Astrocyte of the cerebellum (primary cell): Measurements from ENCODE around the gene SLC25A46.
"Not testable (repeated sequence)": the region's sequence is repeated elsewhere in the genome, so short reads cannot be mapped to it uniquely, and the experiment has no call there.

Experiments
- DNase-seq: peaks from one replicate; pipeline ENCODE4 v3.0.0-alpha.2; 2011; ENCODE audit warnings: low read depth
- H3K4me3 ChIP-seq: 2 replicates; pipeline ENCODE4 v1.5.1; 2011; ENCODE audit warnings: mild to moderate bottlenecking, low read depth, low read length, moderate library complexity
- CTCF ChIP-seq: IDR thresholded peaks from 2 replicates; pipeline ENCODE4 v1.5.1; 2012; ENCODE audit warnings: low read length, low read depth, moderate library complexity, mild to moderate bottlenecking; ENCODE audit errors: missing control alignments
- in situ Hi-C: cut with HindIII; loops from 2 replicates; pipeline ENCODE4 v1.10.0; 2017; ENCODE audit warnings: low sequenced_read_pairs

SLC25A46 gene

DNA sequence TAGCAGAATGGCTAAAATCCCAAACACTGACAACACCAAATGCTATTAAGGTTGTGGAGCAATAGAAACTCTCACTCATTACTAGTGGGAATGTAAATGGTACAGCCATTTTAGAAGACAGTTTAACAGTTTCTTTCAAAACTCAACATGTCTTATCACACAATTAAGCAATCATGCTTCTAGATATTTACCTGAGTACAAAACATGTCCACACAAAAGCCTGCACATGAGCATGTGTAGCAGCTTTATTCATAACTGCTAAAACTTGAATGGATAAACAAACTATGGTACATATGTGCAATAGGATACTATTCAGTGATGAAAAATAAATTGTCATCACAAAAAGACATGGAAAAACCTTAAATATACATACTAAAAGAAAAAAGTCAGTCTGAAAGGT, 31.5 kb downstream of the SLC25A46 start:
- DNase-seq, result no peak
- no peak for TF ChIP-seq CTCF

GRCh38 chr5:110784901-110785300, 46.1 kb downstream of the SLC25A46 start:
- no peak for DNase-seq
- in situ Hi-C loops, result no loop called here
- no peak overlapping the region for H3K4me3 ChIP-seq
- TF ChIP-seq CTCF, result no peak

More for the DNA sequence above, 31.5 kb downstream of the SLC25A46 start:
- H3K4me3 ChIP-seq, result no peak overlapping the region
- in situ Hi-C loops, result no loop called here

DNA sequence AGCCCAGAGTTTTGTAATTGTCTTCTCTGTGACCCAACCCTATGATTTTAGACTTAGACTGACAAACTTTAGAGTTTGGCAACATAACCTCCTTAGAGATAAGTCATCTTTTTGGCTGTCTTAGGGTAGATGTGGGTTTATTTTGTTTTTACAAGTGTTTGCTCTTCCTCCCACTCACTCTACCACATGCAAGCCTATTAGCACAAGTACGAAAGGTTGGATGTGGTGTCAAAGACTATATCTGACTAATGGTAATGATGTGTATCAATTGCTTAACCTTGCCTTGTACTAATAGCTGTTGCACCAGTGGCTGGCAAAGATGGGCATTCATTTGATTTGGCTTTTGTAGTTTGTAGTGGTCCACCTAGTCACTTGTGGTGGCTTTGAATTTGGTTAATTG, 46.5 kb downstream of the SLC25A46 start:
- TF ChIP-seq CTCF, result no peak
- no peak for DNase-seq
- in situ Hi-C loops, result no loop called here
- no peak overlapping the region for H3K4me3 ChIP-seq

DNA sequence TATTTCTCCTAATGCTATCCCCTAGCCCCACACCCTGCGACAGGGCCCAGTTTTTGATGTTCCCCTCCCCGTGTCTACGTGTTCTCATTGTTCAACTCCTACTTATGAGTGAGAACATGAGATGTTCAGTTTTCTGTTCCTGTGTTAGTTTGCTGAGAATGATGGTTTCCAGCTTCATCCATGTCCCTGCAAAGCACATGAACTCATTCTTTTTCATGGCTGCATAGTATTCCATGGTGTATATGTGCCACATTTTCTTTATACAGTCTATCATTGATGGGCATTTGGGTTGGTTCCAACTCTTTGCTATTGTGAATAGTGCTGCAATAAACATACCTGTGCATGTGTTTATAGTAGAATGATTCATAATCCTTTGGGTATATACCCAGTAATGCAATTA, 49.2 kb downstream of the SLC25A46 start:
- H3K4me3 ChIP-seq, in situ Hi-C loops, DNase-seq: not testable (repeated sequence)

GRCh38 chr5:110790673-110791072, 51.9 kb downstream of the SLC25A46 start:
- in situ Hi-C loops, result no loop called here
- DNase-seq, result peak; percentile 73
- no peak overlapping the region for H3K4me3 ChIP-seq
- peak; percentile 57 for TF ChIP-seq CTCF

DNA sequence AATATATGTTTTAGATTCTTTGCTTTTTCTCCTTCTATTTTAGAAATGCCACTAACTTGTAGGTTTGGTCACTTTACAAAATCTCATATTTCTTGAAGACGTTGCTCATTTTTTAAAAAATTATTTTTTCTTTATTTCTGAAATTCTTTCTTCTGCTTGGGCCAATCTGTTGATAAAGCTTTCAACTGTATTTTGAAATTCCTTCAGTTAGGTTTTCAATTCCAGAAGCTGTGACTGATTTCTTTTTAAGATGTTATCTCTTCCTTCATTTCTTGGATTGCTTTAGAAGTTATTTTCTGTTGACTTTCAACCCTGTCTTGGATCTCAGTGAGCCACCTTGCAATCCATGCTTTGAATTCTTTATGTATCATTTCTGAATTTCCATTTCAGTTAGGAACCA, 64.2 kb downstream of the SLC25A46 start:
- in situ Hi-C loops, result no loop called here
- no peak for TF ChIP-seq CTCF
- no peak overlapping the region for H3K4me3 ChIP-seq
- no peak for DNase-seq

- H3K4me3 ChIP-seq, result no peak overlapping the region
- TF ChIP-seq CTCF, result no peak
- no peak for DNase-seq
- in situ Hi-C loops, result no loop called here
These were observed 64.9 kb downstream of the SLC25A46 start for GRCh38 chr5:110803467-110804326.
